ENCODE data around the gene RPN2. TPM values are rescaled to one million over a fixed set of nuclear protein-coding genes. Genes with fewer than 3 reads are reported as not detected.

Gene RPN2
- total and polyA plus RNA-seq, 9 of the 15 experiments (the other 6 are each of a cell fraction or from before 2014, with no cell fraction given): 168 to 548 (median 325) TPM

DNA sequence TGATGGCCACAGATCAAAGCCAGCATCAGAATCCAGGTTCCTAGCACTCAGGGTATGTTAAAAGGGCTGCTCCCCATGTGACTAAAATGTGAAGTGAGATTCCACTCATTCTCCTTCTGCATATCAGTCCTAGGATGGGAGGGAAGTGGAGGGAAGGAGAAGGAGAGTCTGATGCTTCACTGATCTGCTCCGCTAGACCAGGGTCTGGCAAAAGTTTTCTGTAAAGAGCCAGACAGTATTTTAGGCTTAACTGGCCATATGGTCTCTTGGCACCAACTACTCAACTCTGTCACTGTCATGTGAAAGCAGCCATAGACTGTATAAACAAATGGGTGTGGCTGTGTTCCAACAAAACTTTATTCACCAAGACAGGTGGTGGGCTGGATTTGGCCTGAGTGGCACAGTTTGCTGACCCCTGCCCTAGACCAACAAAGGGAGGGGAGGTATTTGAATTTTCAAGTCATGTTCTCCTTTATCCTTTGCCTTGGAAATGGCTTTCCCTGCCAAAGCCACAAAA is 59.9 kb downstream of the RPN2 start:
- no peak for ATAC-seq
- Histone ChIP-seq H3K36me3 (ENCODE audit: control insufficient read depth, insufficient read depth, low read length) (peaks cover 94% of the 10 kb centered on the region), H3K9me3 (replicated peaks; ENCODE audit: control insufficient read depth, insufficient read depth, low read depth, low read length) (no peaks in the 10 kb centered on the region), H3K27me3 (ENCODE audit: control insufficient read depth in 2 of 2, insufficient read depth in 2 of 2, low read length in 2 of 2) (no peaks in the 10 kb centered on the region), H3K4me1 (replicated peaks in 1 of 2; ENCODE audit: control insufficient read depth in 2 of 2, insufficient read depth in 2 of 2, low read length in 2 of 2) (no peaks in the 10 kb centered on the region), H2AFZ (ENCODE audit: low read depth, low read length) (no peak overlapping the region), H3K9me1 (ENCODE audit: control insufficient read depth, insufficient read depth, low read length) (no peaks in the 10 kb centered on the region), H3K79me2 (ENCODE audit: control insufficient read depth, insufficient read depth, low read length) (no peaks in the 10 kb centered on the region), H4K20me1 (replicated peaks; ENCODE audit: control insufficient read depth, insufficient read depth, low read length) (no peaks in the 10 kb centered on the region), H3K4me3 (no peak overlapping the region), H3K27ac (ENCODE audit: extremely low read depth, low read depth, low read length) (no peak overlapping the region), H3K9ac (ENCODE audit: insufficient read depth in 1 of 2, low read depth in 2 of 2, low read length in 2 of 2) (no peak overlapping the region), H3K4me2 (ENCODE audit: insufficient read depth, low read length) (no peak overlapping the region)
- BruUV-seq (replicated peaks): no TSS peak
- no peak for DNase-seq (ENCODE audit: extremely low read depth in 1 of 4, low spot score in 3 of 4)
- POLR2A ChIA-PET: interaction anchor here (0.9 kb wide), 1 partner anchor 10 kb away, joined by 3 read pairs; no protein-coding TSS in a partner anchor
- WGBS (ENCODE audit: insufficient coverage, low coverage, missing lambda C conversion rate): 100% methylated on average over 1 of the region's 1 CpG
- TF ChIP-seq, protein P1, sequence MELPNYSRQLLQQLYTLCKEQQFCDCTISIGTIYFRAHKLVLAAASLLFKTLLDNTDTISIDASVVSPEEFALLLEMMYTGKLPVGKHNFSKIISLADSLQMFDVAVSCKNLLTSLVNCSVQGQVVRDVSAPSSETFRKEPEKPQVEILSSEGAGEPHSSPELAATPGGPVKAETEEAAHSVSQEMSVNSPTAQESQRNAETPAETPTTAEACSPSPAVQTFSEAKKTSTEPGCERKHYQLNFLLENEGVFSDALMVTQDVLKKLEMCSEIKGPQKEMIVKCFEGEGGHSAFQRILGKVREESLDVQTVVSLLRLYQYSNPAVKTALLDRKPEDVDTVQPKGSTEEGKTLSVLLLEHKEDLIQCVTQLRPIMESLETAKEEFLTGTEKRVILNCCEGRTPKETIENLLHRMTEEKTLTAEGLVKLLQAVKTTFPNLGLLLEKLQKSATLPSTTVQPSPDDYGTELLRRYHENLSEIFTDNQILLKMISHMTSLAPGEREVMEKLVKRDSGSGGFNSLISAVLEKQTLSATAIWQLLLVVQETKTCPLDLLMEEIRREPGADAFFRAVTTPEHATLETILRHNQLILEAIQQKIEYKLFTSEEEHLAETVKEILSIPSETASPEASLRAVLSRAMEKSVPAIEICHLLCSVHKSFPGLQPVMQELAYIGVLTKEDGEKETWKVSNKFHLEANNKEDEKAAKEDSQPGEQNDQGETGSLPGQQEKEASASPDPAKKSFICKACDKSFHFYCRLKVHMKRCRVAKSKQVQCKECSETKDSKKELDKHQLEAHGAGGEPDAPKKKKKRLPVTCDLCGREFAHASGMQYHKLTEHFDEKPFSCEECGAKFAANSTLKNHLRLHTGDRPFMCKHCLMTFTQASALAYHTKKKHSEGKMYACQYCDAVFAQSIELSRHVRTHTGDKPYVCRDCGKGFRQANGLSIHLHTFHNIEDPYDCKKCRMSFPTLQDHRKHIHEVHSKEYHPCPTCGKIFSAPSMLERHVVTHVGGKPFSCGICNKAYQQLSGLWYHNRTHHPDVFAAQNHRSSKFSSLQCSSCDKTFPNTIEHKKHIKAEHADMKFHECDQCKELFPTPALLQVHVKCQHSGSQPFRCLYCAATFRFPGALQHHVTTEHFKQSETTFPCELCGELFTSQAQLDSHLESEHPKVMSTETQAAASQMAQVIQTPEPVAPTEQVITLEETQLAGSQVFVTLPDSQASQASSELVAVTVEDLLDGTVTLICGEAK (IDR thresholded peaks at IDR 0.05): peak; percentile 75
- TF ChIP-seq, protein P1 (CRISPR knock-in tag; IDR thresholded peaks at IDR 0.05): no peak
- TF ChIP-seq MLLT1 (IDR thresholded peaks at IDR 0.05): no peak
- no peak for TF ChIP-seq SIX5 (IDR thresholded peaks at IDR 0.05; ENCODE audit: borderline replicate concordance in 1 of 2, insufficient read depth in 1 of 2, low read depth in 1 of 2, low read length in 2 of 2)
- TF ChIP-seq ELK1 (CRISPR knock-in tag; IDR thresholded peaks at IDR 0.05): no peak
- no peak for TF ChIP-seq FOXJ3 (CRISPR knock-in tag; IDR thresholded peaks at IDR 0.05)
- no peak for TF ChIP-seq TEAD4 (IDR thresholded peaks at IDR 0.05; ENCODE audit: low read length)
- no peak for TF ChIP-seq TEAD4 (CRISPR knock-in tag; IDR thresholded peaks at IDR 0.05; ENCODE audit: borderline replicate concordance)
- TF ChIP-seq CBFB (CRISPR knock-in tag; IDR thresholded peaks at IDR 0.05): no peak
- no peak for TF ChIP-seq MIER1 (IDR thresholded peaks at IDR 0.05; ENCODE audit: low read depth)
- no peak for FAIRE-seq
- intact Hi-C loops (cut with micrococcal nuclease) (no loop called here), in situ Hi-C loops (cut with MboI) (no loop called here)
- CTCF ChIA-PET (ENCODE audit: low intra/inter-chr PET ratio): no interaction called here
